K562 (cell line): Measurements from ENCODE around the gene RPS2. TPM values are rescaled to one million over a fixed set of nuclear protein-coding genes. Genes with fewer than 3 reads are reported as not detected.

ENCODE experiments used
- ATAC-seq: fragments of 200-7000 bp; cut with Tn5 transposase; 3 replicates; pipeline ENCODE4 v1.9.1; 2020; ENCODE audit warnings: moderate library complexity
- BruUV-seq: library from RNA; stranded (reverse); fragments of 400-500 nt; replicated peaks from 2 replicates; lab custom pipeline; 2021; lab: Mats Ljungman, UMichigan
- CTCF ChIA-PET: fragments of 300-600 bp; formaldehyde crosslinking; extraction: SDS; loops from one replicate; lab custom pipeline; 2021; ENCODE audit warnings: low intra/inter-chr PET ratio; lab: Yijun Ruan, JAX
- POLR2A ChIA-PET: fragments of 300-600, 350-650 bp; sonication (Branson Sonifier 250); formaldehyde crosslinking; extraction: SDS; loops from one replicate; lab custom pipeline; 2021; ENCODE audit warnings: antibody characterized with exemption, inconsistent platforms; lab: Yijun Ruan, JAX
- DNase-seq, 4 experiments: peaks; one replicate each; pipeline versions ENCODE4 v3.0.0 to v3.0.0-alpha.2; 2011 to 2018; ENCODE audit warnings: low spot score in 3 of 4, mixed read lengths in 3 of 4; ENCODE audit errors: extremely low read depth in 1 of 4
- FAIRE-seq: peaks from 2 replicates; lab custom pipeline; 2011; peaks lifted over from hg19 to GRCh38; lab: Jason Lieb, UNC
- H2AFZ ChIP-seq: 2 replicates; pipeline ENCODE4 v1.6.0; 2011; ENCODE audit warnings: low read depth, low read length, control low read depth, inconsistent platforms
- H3K27ac ChIP-seq: fragments of 200-600 bp; 3 replicates; pipeline ENCODE4 v1.8.0; 2011; ENCODE audit warnings: low read depth, mild to moderate bottlenecking, control low read depth, inconsistent platforms, low read length, moderate library complexity, mixed read lengths; ENCODE audit errors: extremely low read depth
- H3K27me3 ChIP-seq, 2 experiments: fragments of 300-600 bp in 1 of 2; 2 replicates in 1 of 2; 3 replicates in 1 of 2; pipeline versions ENCODE4 v1.6.0 to v1.8.0; 2011; ENCODE audit warnings: inconsistent platforms in 2 of 2, low read length in 2 of 2, mild to moderate bottlenecking in 1 of 2, mixed read lengths in 1 of 2, moderate library complexity in 1 of 2; ENCODE audit not compliant: control insufficient read depth in 2 of 2, insufficient read depth in 2 of 2
- H3K36me3 ChIP-seq: fragments of 300-600 bp; 3 replicates; pipeline ENCODE4 v1.8.0; 2011; ENCODE audit warnings: mild to moderate bottlenecking, low read length, inconsistent platforms; ENCODE audit not compliant: control insufficient read depth, insufficient read depth
- H3K4me1 ChIP-seq, 2 experiments: fragments of 200-600 bp in 1 of 2; replicated peaks in 1 of 2; 2 replicates in 1 of 2; 3 replicates in 1 of 2; pipeline versions ENCODE4 v1.5.1 to v1.8.0; 2011; ENCODE audit warnings: inconsistent platforms in 2 of 2, low read length in 2 of 2, mild to moderate bottlenecking in 1 of 2, mixed read lengths in 1 of 2, moderate library complexity in 1 of 2; ENCODE audit not compliant: control insufficient read depth in 2 of 2, insufficient read depth in 2 of 2
- H3K4me2 ChIP-seq: 2 replicates; pipeline ENCODE4 v1.6.1; 2011; ENCODE audit warnings: low read length, control low read depth, inconsistent platforms, mixed read lengths; ENCODE audit not compliant: insufficient read depth
- H3K4me3 ChIP-seq: fragments of 200-600 bp; sonication (generic), shearing (Covaris generic); 2 replicates; pipeline ENCODE4 v1.5.1; 2016; ENCODE audit warnings: control low read depth, inconsistent platforms
- H3K79me2 ChIP-seq: fragments of 200-600 bp; 3 replicates; pipeline ENCODE4 v1.8.0; 2011; ENCODE audit warnings: low read length, inconsistent platforms; ENCODE audit not compliant: control insufficient read depth, insufficient read depth
- H3K9ac ChIP-seq, 2 experiments: 2 replicates each; pipeline versions ENCODE4 v1.6.0 to v1.6.1; 2011; ENCODE audit warnings: low read depth in 2 of 2, low read length in 2 of 2, control low read depth in 1 of 2, inconsistent platforms in 1 of 2, mild to moderate bottlenecking in 1 of 2, mixed read lengths in 1 of 2; ENCODE audit not compliant: insufficient read depth in 1 of 2
- H3K9me1 ChIP-seq: one replicate; pipeline ENCODE4 v1.6.0; 2011; ENCODE audit warnings: inconsistent platforms, mild to moderate bottlenecking, low read length, moderate library complexity; ENCODE audit not compliant: control insufficient read depth, insufficient read depth
- H3K9me3 ChIP-seq: replicated peaks from 2 replicates; pipeline ENCODE4 v1.5.1; 2011; ENCODE audit warnings: low read depth, low read length, inconsistent platforms; ENCODE audit not compliant: control insufficient read depth, insufficient read depth
- H4K20me1 ChIP-seq: replicated peaks from 2 replicates; pipeline ENCODE4 v1.6.1; 2011; ENCODE audit warnings: low read length, inconsistent platforms, mixed read lengths; ENCODE audit not compliant: control insufficient read depth, insufficient read depth
- BHLHE40 ChIP-seq: IDR thresholded peaks from 2 replicates; pipeline ENCODE4 v1.6.1; 2011; ENCODE audit warnings: low read length, improper control_type of control experiment
- DIDO1 ChIP-seq: fragments of 450-650 bp; IDR thresholded peaks from 2 replicates; pipeline ENCODE4 v1.6.1; 2016; ENCODE audit warnings: low read depth, missing biosample characterization, missing genetic modification characterization
- ESRRB ChIP-seq: fragments of 250-450 bp; sonication (Bioruptor Pico); IDR thresholded peaks from 2 replicates; pipeline ENCODE4 v1.5.0; 2020; ENCODE audit warnings: mild to moderate bottlenecking, moderate library complexity, borderline replicate concordance
- FOXJ2 ChIP-seq: fragments of 200-800 bp; sonication (Bioruptor generic); IDR thresholded peaks from 2 replicates; pipeline ENCODE4 v1.6.1; 2016; ENCODE audit warnings: missing genetic modification characterization, missing compliant biosample characterization
- HSF4 ChIP-seq: fragments of 250-450 bp; sonication (Bioruptor Pico); IDR thresholded peaks from 2 replicates; pipeline ENCODE4 v2.1.2; 2022; ENCODE audit warnings: mild to moderate bottlenecking, moderate library complexity, borderline replicate concordance
- NCOA4 ChIP-seq: fragments of 450-650 bp; IDR thresholded peaks from 2 replicates; pipeline ENCODE4 v1.6.1; 2018; ENCODE audit warnings: mild to moderate bottlenecking; ENCODE audit not compliant: partially characterized antibody
- NR2F6 ChIP-seq: fragments of 450-650 bp; formaldehyde crosslinking; IDR thresholded peaks from 2 replicates; pipeline ENCODE4 v1.4.0; 2020; ENCODE audit warnings: mild to moderate bottlenecking
- RFX7 ChIP-seq: fragments of 250-450 bp; sonication (Bioruptor Pico); IDR thresholded peaks from 2 replicates; pipeline ENCODE4 v1.5.1; 2021; ENCODE audit warnings: mild to moderate bottlenecking
- TGIF2 ChIP-seq: sonication (generic); formaldehyde crosslinking; IDR thresholded peaks from 2 replicates; pipeline ENCODE4 v1.8.1; 2022; ENCODE audit warnings: mild to moderate bottlenecking, missing genetic modification reagents, moderate library complexity
- TRIM28 ChIP-seq: fragments of 450-650 bp; IDR thresholded peaks from 2 replicates; pipeline ENCODE4 v1.6.1; 2017
- ZC3H4 ChIP-seq: sonication (generic); formaldehyde crosslinking; IDR thresholded peaks from 2 replicates; pipeline ENCODE4 v1.9.0; 2021; ENCODE audit warnings: missing genetic modification reagents, borderline replicate concordance
- ZNF280A ChIP-seq: fragments of 450-650 bp; IDR thresholded peaks from 2 replicates; pipeline ENCODE4 v1.6.1; 2018; ENCODE audit warnings: mild to moderate bottlenecking, low read depth; ENCODE audit not compliant: partially characterized antibody
- ZNF584 ChIP-seq: fragments of 200-800 bp; sonication (Bioruptor generic); IDR thresholded peaks from 2 replicates; pipeline ENCODE4 v1.6.1; 2016; ENCODE audit warnings: low read depth, mild to moderate bottlenecking, missing genetic modification characterization, missing compliant biosample characterization
- WGBS: fragments of 100-300 bp; shearing (Covaris generic); methylation state at CpG from one replicate; pipeline ENCODE4 v1.1.6; 2016; ENCODE audit warnings: low coverage, mixed read lengths; ENCODE audit not compliant: insufficient coverage; ENCODE audit errors: missing lambda C conversion rate; 5-methylcytosine and 5-hydroxymethylcytosine counted together
- in situ Hi-C: fragments of 300-500 bp; cut with MboI; formaldehyde crosslinking; loops from 4 replicates; pipeline ENCODE4 v1.15.0; 2018; ENCODE audit warnings: inconsistent platforms, mixed read lengths
- intact Hi-C: fragments of 100-400 bp; cut with micrococcal nuclease; formaldehyde crosslinking; loops from 2 replicates; pipeline ENCODE4 v1.14.2; 2022
- polyA plus RNA-seq, 8 experiments: library from polyadenylated mRNA; depleted of rRNA in 4 of 8; stranded (reverse) in 5 of 8; unstranded in 3 of 8; fragments of >200 nt; fragmentation: Nextera tagmentation in 2 of 8; fragmentation: Illumina TruSeq in 1 of 8; extraction: Ambion mirVana in 2 of 8; extraction: Trizol in 1 of 8; gene quantifications; 2 replicates each; pipeline versions ENCODE4 v1.2.1 to v1.2.3, GENCODE V29; 2011 to 2014; ENCODE audit warnings: inconsistent platforms in 1 of 8, missing spikeins in 1 of 8
- total RNA-seq, 7 experiments: library from RNA; depleted of rRNA in 6 of 7; stranded (reverse); fragments of >200 nt in 6 of 7; fragmentation: Illumina TruSeq in 2 of 7; extraction: Trizol in 2 of 7; gene quantifications; 2 replicates each; pipeline versions ENCODE4 v1.2.1 to v1.2.3, GENCODE V29; 2011 to 2021; ENCODE audit warnings: low replicate concordance in 1 of 7
- TF ChIP-seq, protein P1 (sequence below): fragments of 450-650 bp; IDR thresholded peaks from 2 replicates; pipeline ENCODE4 v1.6.1; 2018; ENCODE audit not compliant: partially characterized antibody

RPS2 gene
- total and polyA plus RNA-seq, 9 of the 15 experiments (the other 6 are each of a cell fraction or from before 2014, with no cell fraction given) = 834 to 4,794 (median 3,793) TPM

- intact Hi-C loops = loop anchor here (2.0 kb wide), 1 partner anchor 23 kb away; the partner anchor contains the start of gene RPS2
- TF ChIP-seq ZNF584 = no peak
- no peak for TF ChIP-seq FOXJ2 (tag)
- no peak for TF ChIP-seq DIDO1 (tag)
- no peak for TF ChIP-seq ESRRB
- TF ChIP-seq ZNF280A = no peak
- no peak for TF ChIP-seq NR2F6 (CRISPR knock-in tag)
- TF ChIP-seq, protein P1, sequence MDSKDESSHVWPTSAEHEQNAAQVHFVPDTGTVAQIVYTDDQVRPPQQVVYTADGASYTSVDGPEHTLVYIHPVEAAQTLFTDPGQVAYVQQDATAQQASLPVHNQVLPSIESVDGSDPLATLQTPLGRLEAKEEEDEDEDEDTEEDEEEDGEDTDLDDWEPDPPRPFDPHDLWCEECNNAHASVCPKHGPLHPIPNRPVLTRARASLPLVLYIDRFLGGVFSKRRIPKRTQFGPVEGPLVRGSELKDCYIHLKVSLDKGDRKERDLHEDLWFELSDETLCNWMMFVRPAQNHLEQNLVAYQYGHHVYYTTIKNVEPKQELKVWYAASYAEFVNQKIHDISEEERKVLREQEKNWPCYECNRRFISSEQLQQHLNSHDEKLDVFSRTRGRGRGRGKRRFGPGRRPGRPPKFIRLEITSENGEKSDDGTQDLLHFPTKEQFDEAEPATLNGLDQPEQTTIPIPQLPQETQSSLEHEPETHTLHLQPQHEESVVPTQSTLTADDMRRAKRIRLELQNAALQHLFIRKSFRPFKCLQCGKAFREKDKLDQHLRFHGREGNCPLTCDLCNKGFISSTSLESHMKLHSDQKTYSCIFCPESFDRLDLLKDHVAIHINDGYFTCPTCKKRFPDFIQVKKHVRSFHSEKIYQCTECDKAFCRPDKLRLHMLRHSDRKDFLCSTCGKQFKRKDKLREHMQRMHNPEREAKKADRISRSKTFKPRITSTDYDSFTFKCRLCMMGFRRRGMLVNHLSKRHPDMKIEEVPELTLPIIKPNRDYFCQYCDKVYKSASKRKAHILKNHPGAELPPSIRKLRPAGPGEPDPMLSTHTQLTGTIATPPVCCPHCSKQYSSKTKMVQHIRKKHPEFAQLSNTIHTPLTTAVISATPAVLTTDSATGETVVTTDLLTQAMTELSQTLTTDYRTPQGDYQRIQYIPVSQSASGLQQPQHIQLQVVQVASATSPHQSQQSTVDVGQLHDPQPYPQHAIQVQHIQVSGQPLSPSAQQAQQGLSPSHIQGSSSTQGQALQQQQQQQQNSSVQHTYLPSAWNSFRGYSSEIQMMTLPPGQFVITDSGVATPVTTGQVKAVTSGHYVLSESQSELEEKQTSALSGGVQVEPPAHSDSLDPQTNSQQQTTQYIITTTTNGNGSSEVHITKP = peak; percentile 69
- no peak for TF ChIP-seq TGIF2 (CRISPR knock-in tag)
- no peak for TF ChIP-seq NCOA4
- no peak for TF ChIP-seq HSF4 (CRISPR knock-in tag)
- TF ChIP-seq BHLHE40 = peak; percentile 86
- TF ChIP-seq TRIM28 = no peak
- TF ChIP-seq RFX7 = no peak
- no peak for TF ChIP-seq ZC3H4 (CRISPR knock-in tag)
Observed at GRCh38 chr16:1941162-1942046, 23.2 kb downstream of the RPS2 start.

More at GRCh38 chr16:1941162-1942046, 23.2 kb downstream of the RPS2 start:
- peak overlapping the region; percentile 63 to 91 for H3K9ac ChIP-seq
- peaks cover 7% of the 10 kb centered on the region for H4K20me1 ChIP-seq
- POLR2A ChIA-PET = interaction anchor here (0.7 to 1.6 kb wide), 7 partner anchors 9 to 213 kb away, joined by 3 to 7 read pairs (median 4); partner anchors contain the start of gene RPS2
- H3K4me3 ChIP-seq = peak overlapping the region; percentile 78
- BruUV-seq = no TSS peak
- H3K4me2 ChIP-seq = peak overlapping the region; percentile 84
- 0 out of 2 replicates have a peak overlapping the region, but pooled peaks have one; percentile 49 for H2AFZ ChIP-seq
- H3K79me2 ChIP-seq = peaks cover 20% of the 10 kb centered on the region
- in situ Hi-C loops = no loop called here
- H3K27ac ChIP-seq = peak overlapping the region; percentile 51
- no peaks in the 10 kb centered on the region for H3K27me3 ChIP-seq
- H3K4me1 ChIP-seq = peaks cover 29 to 66% of the 10 kb centered on the region in 2 experiments
- no peaks in the 10 kb centered on the region for H3K9me3 ChIP-seq
- CTCF ChIA-PET = no interaction called here
- WGBS = 54% methylated on average over 27 of the region's 30 CpGs
- ATAC-seq (peak; percentile 25), FAIRE-seq (no peak), DNase-seq (peak in 3 of 4 experiments; percentile 56 to 75 (median 66))
- H3K36me3 ChIP-seq = peaks cover 37% of the 10 kb centered on the region; the same call in 2 of the 3 replicates
- H3K9me1 ChIP-seq = peaks cover 8% of the 10 kb centered on the region
